HG02759 (cell line): ENCODE data around the gene PEX5L.

Experiments used
- ATAC-seq: cut with Tn5 transposase; IDR thresholded peaks from one replicate; pipeline ENCODE4 v1.9.1; 2021; ENCODE audit warnings: mild to moderate bottlenecking, moderate library complexity; ENCODE audit not compliant: unreplicated experiment

The PEX5L gene

DNA sequence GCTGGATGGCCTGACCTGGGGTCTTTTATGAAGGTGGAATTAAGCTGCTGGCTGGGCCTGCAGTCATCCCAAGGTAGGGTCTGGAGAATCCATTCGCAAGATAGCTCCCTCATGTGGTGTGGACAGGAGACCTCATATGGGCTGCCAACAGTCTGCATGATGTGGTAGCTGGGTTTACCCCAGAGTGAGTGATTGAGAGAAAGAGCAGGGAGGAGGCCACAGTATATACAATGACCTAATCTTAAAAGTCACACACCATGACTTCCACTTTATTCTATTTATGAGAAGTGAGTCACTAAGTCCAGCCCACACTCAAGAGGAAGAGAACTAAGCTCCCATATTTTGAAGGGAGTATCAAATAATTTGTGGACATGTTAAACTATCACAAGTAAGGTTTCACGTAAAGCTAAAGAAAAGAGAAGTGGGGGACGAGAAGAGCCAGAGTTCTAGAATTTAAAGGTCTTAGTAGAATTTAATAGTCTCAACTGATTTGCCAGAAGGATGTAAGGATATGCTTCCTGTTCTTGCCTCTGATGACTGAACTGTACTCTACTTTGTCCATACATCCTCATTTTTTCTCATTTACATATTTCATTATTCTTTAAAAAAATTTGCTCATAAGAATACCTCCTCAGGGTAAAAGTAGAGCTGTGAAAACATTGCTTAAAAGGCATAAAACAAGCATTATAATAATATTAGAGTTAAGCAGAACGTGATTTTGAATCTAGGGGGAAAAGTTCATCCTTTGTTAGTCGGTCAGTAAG is 184.4 kb downstream of the PEX5L start:
- peak; percentile 78 for ATAC-seq

GRCh38 chr3:179848711-179849110 is 188.0 kb downstream of the PEX5L start:
- no peak for ATAC-seq

DNA sequence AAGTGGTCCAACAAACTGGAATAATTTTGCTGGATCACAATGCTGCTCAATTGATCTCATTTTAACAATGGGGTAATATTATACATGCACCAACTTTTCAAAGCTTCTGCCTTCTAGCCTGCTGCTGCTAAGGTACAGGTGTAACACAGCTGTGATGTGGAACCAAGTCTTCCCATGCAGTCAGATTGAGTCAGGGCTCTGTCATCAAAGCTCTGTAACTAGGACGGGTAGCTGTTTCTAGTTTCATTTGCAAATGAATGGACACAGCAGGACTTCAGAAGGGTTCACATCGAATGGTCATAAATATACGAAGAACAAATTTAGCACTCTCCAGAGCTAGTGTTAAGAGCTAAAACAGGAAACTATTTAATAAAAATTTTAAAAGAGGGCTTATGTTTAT is 194.7 kb downstream of the PEX5L start:
- no peak for ATAC-seq

- ATAC-seq, result no peak
Observed at GRCh38 chr3:179840985-179841384, 195.8 kb downstream of the PEX5L start.

GRCh38 chr3:179837374-179837773 is 199.4 kb downstream of the PEX5L start:
- no peak for ATAC-seq

DNA sequence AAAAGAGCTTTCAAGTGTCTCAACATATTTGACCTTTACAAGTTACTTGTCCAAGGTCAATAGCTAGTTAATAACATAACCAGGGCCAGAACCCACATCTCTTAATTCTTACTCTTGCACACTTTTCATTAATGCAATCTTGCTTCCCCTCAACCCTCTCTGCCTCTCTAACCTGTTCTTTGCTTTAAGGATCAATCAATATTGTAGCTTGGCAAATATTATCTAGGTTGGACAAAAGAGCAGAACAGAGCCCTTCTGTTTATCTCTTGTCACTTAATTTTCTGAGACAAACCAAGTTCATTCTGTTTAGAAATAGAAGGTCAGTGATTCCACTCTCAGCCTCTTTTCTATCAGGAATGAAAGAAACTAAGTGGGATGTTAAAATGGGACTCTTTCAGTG is 203.4 kb downstream of the PEX5L start:
- ATAC-seq, result no peak

DNA sequence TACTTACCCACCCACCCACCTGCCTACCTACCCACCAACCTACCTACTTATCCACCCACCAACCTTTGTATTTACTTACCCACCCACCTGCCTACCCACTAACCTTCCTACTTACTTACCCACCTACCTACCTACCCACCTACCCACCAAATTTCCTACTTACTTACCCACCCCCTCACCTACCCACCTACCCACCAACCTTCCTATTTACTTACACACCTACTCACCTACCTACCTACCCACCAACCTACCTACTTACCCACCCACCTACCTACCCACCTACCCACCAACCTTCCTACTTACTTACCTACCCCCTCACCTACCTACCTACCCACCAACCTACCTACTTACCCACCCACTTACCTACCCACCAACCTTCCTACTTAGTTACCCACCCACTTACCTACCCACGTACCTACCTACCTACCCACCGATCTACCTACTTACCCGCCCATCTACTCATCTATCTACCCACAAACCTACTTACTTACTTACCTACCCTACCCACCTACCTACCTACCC is 204.3 kb downstream of the PEX5L start:
- ATAC-seq, result no peak

DNA sequence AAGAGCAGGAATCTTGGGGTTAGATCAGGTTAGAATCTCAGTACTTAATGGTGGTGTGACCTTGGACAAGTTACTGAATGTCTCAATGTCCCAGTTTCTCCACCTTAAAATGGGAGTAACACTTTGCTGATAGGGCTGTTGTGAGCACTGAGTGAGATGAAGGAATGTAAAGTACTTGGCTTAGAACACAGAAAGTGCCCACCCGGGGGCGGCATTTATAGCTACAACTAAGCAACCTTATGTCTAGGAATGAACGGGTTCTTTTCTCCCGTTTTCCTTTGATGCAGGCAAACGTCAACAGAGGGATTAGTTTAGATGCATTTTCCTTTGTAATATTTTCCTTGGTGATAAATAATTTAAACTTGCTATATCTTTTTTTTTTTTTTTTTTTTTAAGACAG is 207.3 kb downstream of the PEX5L start:
- no peak for ATAC-seq

DNA sequence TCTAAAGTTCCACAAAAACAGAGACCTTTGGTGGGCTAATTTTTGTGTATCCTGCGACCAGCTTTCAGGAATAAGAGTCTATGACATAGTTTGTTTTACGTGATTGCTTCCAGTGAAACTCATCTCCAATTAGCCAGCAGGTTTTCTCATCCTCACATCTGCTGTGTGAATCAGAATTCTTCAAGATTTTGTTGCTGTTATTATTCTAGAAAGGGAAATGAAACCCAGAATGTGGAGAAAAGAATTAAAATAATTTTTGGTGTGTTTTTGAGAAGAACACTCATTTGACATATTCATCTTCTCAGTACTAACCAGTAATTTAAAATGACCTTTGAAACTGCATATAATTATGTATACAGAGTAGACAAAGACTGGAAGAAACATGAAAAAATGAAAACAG is 208.0 kb downstream of the PEX5L start:
- no peak for ATAC-seq

- no peak for ATAC-seq
Observed at GRCh38 chr3:179826247-179826637, 210.5 kb downstream of the PEX5L start.

- no peak for ATAC-seq
Observed at GRCh38 chr3:179825527-179826246, 211.1 kb downstream of the PEX5L start.

DNA sequence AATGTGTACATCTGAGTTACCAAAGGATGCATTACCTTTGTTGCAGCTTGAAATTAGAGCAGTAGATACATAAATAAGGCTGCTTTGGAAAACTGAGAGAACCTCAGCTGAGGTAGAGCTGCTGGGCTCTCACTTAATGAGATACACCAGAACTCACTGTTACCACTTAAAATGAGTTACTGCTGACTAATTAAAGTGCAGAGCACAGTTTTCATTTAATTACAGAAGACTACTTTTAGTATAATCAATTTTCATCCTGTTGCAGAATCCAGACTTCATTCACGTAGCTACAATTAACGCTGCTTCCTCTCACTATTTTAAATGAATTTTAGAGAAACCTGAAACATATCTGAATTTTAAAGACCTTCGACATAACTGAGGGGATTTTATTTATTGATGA is 214.4 kb downstream of the PEX5L start:
- ATAC-seq, result no peak

DNA sequence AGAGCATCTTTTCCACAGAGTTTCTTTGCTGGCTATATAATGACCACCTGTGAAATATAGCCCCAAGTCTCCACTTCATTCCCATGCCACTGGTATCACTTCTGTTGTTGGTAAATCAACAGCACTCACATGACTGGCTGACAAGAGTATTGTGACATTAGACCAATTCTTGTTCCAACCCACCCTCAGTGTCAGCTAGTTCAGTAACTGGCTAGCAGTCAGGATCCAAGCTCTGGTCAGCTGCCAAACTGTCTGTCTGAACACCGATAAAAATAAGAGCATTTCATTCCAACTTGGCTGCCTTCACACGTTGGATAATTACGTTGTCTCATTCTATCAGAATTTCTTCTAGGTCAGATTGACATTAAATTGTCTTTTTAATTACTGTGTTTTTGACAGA is 217.4 kb downstream of the PEX5L start:
- ATAC-seq, result no peak

DNA sequence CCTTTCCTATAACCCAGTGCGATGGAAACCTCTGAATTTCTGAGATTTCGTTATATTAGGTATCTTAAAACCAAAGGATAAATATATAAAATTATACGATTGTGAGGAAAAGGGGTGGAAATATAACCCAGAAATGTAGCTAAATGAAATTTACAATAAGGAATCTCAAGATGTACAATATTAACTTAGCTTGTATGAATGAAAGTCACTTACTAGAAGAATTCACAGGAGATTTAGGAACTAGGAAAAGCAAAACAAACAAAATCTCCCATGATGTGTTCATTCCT is 224.7 kb downstream of the PEX5L start:
- ATAC-seq, result no peak

DNA sequence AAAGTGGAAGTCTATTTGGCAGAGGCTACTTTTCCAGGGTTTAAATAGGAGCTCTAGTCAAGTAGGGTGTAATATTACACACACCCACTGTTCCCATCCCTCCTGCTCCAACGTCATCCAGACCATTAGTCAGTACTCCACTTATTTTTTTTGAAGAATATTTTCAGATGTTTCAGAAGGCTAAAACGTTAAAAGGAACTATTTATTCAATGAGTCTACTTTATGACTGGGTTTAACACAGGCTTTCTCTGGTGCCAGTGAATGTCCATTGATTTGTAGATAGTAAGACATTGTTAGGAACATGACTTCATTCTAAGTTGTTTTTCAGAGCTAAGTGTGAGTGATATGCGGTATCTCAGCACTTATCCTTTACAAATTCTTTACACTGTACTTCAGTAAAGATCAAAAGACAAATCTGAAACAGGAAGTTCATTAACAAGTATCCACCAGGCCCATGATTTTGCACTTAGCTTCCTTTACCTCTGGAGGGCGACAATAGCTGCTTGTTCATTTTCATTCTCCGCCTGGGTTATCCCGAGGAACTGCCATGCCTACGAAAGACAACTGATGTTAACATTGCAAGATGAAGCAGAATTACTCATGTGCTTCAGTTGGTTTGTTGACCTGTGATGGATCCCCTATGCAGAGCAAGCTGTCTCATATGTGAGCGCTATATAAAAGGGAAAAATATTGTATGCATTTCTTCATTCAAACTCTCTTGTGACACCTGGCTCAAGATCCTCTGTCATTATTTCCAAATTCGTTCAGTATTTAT is 225.2 kb downstream of the PEX5L start:
- ATAC-seq, result peak; percentile 94

DNA sequence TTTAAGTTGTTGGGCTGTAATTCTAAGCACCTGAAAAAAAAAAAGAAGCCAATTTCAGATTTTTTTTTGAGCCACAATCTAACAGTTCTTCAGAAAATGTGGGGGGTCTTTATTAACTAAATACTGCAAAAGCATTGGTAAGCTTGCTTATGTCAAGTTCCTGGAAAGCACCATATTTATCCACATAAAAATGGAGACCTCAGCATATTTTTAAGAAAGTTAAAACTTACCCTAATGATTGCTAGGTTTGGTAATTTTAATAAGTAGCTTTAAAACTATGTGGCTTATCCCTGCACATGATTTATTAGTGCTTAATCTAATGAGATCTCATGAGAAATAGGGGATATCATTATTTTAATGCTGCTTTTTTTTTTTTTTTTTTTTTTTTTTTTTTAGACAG is 227.1 kb downstream of the PEX5L start:
- no peak for ATAC-seq

DNA sequence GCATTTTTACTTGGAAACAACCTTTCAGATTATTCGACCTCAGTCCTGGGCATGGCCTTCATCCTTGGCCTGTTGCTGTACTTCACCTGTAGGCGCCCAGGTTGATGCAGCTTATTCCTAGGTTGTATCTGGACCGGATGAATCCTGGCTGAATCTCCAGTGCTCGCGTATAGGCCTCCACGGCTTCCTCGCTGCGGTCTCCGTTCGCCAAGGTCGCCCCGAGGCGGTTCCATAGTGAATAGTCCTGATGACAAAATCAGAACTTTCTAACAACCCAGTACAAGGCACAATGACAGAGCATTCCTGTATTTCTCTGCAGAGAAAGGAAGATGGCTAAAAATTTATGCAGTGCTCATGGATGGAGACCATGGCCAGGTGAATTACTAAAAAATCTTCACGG is 229.1 kb downstream of the PEX5L start:
- ATAC-seq, result no peak

- ATAC-seq, result no peak
Observed at GRCh38 chr3:179806177-179806576, 230.6 kb downstream of the PEX5L start.

DNA sequence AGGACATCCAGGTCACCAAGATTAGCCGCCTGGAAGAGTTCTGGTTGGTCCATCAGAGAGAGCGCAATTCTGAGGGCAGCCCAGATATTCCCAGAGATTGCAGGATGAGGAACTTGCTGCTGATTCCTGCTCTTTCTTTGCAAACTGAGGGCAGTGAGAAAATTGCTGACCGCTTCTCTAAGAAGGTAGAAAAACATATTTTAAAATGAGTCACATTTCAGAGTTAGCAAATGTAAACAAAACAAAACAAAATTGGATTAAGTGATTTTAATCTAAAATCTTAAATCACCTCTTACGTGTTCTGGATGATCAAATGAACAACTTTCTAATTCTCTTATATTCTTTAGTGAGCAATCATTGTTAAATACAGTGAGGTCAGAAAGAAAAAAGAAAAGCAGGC is 234.9 kb downstream of the PEX5L start:
- no peak for ATAC-seq

- no peak for ATAC-seq
Observed at GRCh38 chr3:179801263-179801662, 235.5 kb downstream of the PEX5L start.

GRCh38 chr3:179797192-179797591 is 239.5 kb downstream of the PEX5L start:
- no peak for ATAC-seq

- ATAC-seq, result no peak
Observed at GRCh38 chr3:179796421-179796820, 240.3 kb downstream of the PEX5L start.
